H9 (cell line): ENCODE data around the gene ANKRD13C. TPM values are rescaled to one million over a fixed set of nuclear protein-coding genes. Genes with fewer than 3 reads are reported as not detected.

Experiments used
- DNase-seq: peaks from one replicate; pipeline ENCODE4 v3.0.0-alpha.2; 2017
- H2AFZ ChIP-seq: one replicate; pipeline ENCODE4 v1.6.1; 2013; ENCODE audit warnings: mild to moderate bottlenecking, low read length, control low read depth, moderate library complexity
- H2AK5ac ChIP-seq: 2 replicates; pipeline ENCODE4 v1.6.1; 2013; ENCODE audit warnings: low read length, control low read depth, mixed read lengths; ENCODE audit not compliant: insufficient read length
- H2BK120ac ChIP-seq: one replicate; pipeline ENCODE4 v1.6.1; 2013; ENCODE audit warnings: low read depth, mild to moderate bottlenecking, low read length, control low read depth, inconsistent platforms; ENCODE audit not compliant: poor library complexity, severe bottlenecking
- H2BK12ac ChIP-seq: 2 replicates; pipeline ENCODE4 v1.6.1; 2013; ENCODE audit warnings: low read length, control low read depth, mixed read lengths, low read depth; ENCODE audit not compliant: insufficient read length
- H2BK15ac ChIP-seq: 2 replicates; pipeline ENCODE4 v1.6.1; 2013; ENCODE audit warnings: low read depth, low read length, control low read depth
- H2BK20ac ChIP-seq: one replicate; pipeline ENCODE4 v1.6.1; 2013; ENCODE audit warnings: low read depth, mild to moderate bottlenecking, low read length, control low read depth, inconsistent platforms; ENCODE audit not compliant: poor library complexity, severe bottlenecking
- H2BK5ac ChIP-seq: 2 replicates; pipeline ENCODE4 v1.6.1; 2013; ENCODE audit warnings: low read length, control low read depth, mixed read lengths; ENCODE audit not compliant: insufficient read length
- H3K14ac ChIP-seq: 2 replicates; pipeline ENCODE4 v1.6.1; 2013; ENCODE audit warnings: low read length, control low read depth; ENCODE audit not compliant: insufficient read depth
- H3K18ac ChIP-seq: 2 replicates; pipeline ENCODE4 v1.6.1; 2013; ENCODE audit warnings: low read depth, mild to moderate bottlenecking, mixed read lengths, low read length, control low read depth; ENCODE audit not compliant: insufficient read length
- H3K23ac ChIP-seq: 2 replicates; pipeline ENCODE4 v1.6.1; 2013; ENCODE audit warnings: low read length, control low read depth, mixed read lengths, low read depth; ENCODE audit not compliant: insufficient read length
- H3K23me2 ChIP-seq: 2 replicates; pipeline ENCODE4 v1.6.1; 2013; ENCODE audit warnings: low read depth, mild to moderate bottlenecking, mixed read lengths, low read length, control low read depth; ENCODE audit not compliant: insufficient read length, poor library complexity, severe bottlenecking
- H3K27ac ChIP-seq: 2 replicates; pipeline ENCODE4 v1.5.1; 2013; ENCODE audit warnings: low read length, control low read depth, mixed read lengths, low read depth; ENCODE audit not compliant: insufficient read length
- H3K27me3 ChIP-seq: 2 replicates; pipeline ENCODE4 v1.6.1; 2013; ENCODE audit warnings: low read length, control low read depth, inconsistent platforms; ENCODE audit not compliant: insufficient read depth
- H3K4ac ChIP-seq: 2 replicates; pipeline ENCODE4 v1.6.1; 2013; ENCODE audit warnings: low read depth, mild to moderate bottlenecking, control low read depth, inconsistent platforms, low read length, moderate library complexity
- H3K4me1 ChIP-seq: 2 replicates; pipeline ENCODE4 v1.6.1; 2013; ENCODE audit warnings: low read length, control low read depth, inconsistent platforms; ENCODE audit not compliant: insufficient read depth
- H3K4me2 ChIP-seq: 2 replicates; pipeline ENCODE4 v1.6.1; 2013; ENCODE audit warnings: low read length, control low read depth, mixed read lengths; ENCODE audit not compliant: insufficient read length, insufficient read depth
- H3K56ac ChIP-seq: 2 replicates; pipeline ENCODE4 v1.6.1; 2013; ENCODE audit warnings: low read depth, mild to moderate bottlenecking, mixed read lengths, low read length, control low read depth; ENCODE audit not compliant: insufficient read length
- H3K79me1 ChIP-seq: 2 replicates; pipeline ENCODE4 v1.6.1; 2013; ENCODE audit warnings: low read depth, mild to moderate bottlenecking, moderate library complexity, low read length, control low read depth, inconsistent platforms; ENCODE audit not compliant: insufficient read depth, poor library complexity, severe bottlenecking
- H3K79me2 ChIP-seq: 2 replicates; pipeline ENCODE4 v1.6.1; 2013; ENCODE audit warnings: low read length, control low read depth, inconsistent platforms; ENCODE audit not compliant: insufficient read depth
- H3K9ac ChIP-seq: 2 replicates; pipeline ENCODE4 v1.6.1; 2013; ENCODE audit warnings: low read length, control low read depth, mixed read lengths; ENCODE audit not compliant: insufficient read length; ENCODE audit errors: extremely low read depth
- H3K9me3 ChIP-seq: one replicate; pipeline ENCODE4 v1.6.1; 2013; ENCODE audit warnings: low read depth, low read length, inconsistent platforms; ENCODE audit not compliant: control insufficient read depth
- H3T11ph ChIP-seq: one replicate; pipeline ENCODE4 v1.6.1; 2013; ENCODE audit warnings: mild to moderate bottlenecking, low read length, control low read depth, inconsistent platforms
- H4K20me1 ChIP-seq: one replicate; pipeline ENCODE4 v1.6.1; 2013; ENCODE audit not compliant: control insufficient read depth, insufficient read length, insufficient read depth
- H4K5ac ChIP-seq: 2 replicates; pipeline ENCODE4 v1.6.1; 2013; ENCODE audit warnings: low read depth, mild to moderate bottlenecking, mixed read lengths, low read length, control low read depth; ENCODE audit not compliant: insufficient read length
- H4K8ac ChIP-seq: replicated peaks from 2 replicates; pipeline ENCODE4 v1.6.1; 2013; ENCODE audit warnings: low read length, control low read depth, mixed read lengths, low read depth; ENCODE audit not compliant: insufficient read length
- H4K91ac ChIP-seq: 2 replicates; pipeline ENCODE4 v1.6.1; 2013; ENCODE audit warnings: low read depth, mild to moderate bottlenecking, moderate library complexity, mixed read lengths, low read length, control low read depth; ENCODE audit not compliant: insufficient read length
- H3K27ac Mint-ChIP-seq, 3 experiments: 2 replicates in 2 of 3; 3 replicates in 1 of 3; pipeline ENCODE4 v1.8.0; 2020 to 2021; ENCODE audit warnings: mixed read lengths in 3 of 3, mild to moderate bottlenecking in 1 of 3, moderate library complexity in 1 of 3
- H3K27me3 Mint-ChIP-seq: 2 replicates; pipeline ENCODE4 v1.8.0; 2021; ENCODE audit warnings: low read depth, mild to moderate bottlenecking, moderate library complexity, mixed read lengths
- H3K36me3 Mint-ChIP-seq, 3 experiments: 2 replicates in 2 of 3; 3 replicates in 1 of 3; pipeline ENCODE4 v1.8.0; 2020 to 2021; ENCODE audit warnings: low read depth in 3 of 3, mixed read lengths in 3 of 3; ENCODE audit not compliant: insufficient read depth in 1 of 3
- H3K4me1 Mint-ChIP-seq, 2 experiments: 2 replicates each; pipeline ENCODE4 v1.8.0; 2020; ENCODE audit warnings: mixed read lengths in 2 of 2
- H3K4me3 Mint-ChIP-seq, 2 experiments: 2 replicates in 1 of 2; 3 replicates in 1 of 2; pipeline ENCODE4 v1.8.0; 2020 to 2021; ENCODE audit warnings: mild to moderate bottlenecking in 2 of 2, mixed read lengths in 2 of 2, moderate library complexity in 1 of 2
- H3K9me3 Mint-ChIP-seq, 2 experiments: 2 replicates in 1 of 2; 3 replicates in 1 of 2; pipeline ENCODE4 v1.8.0; 2020; ENCODE audit warnings: mild to moderate bottlenecking in 2 of 2, mixed read lengths in 2 of 2, moderate library complexity in 1 of 2
- WGBS: extraction: QIAGEN DNeasy Blood & Tissue Kit; methylation state at CpG from one replicate; pipeline ENCODE4 v1.1.7; 2013; ENCODE audit warnings: missing lambda C conversion rate, low lambda C conversion rate, mixed read lengths; ENCODE audit not compliant: insufficient read length; ENCODE audit errors: extremely low coverage; 5-methylcytosine and 5-hydroxymethylcytosine counted together
- total RNA-seq: library from RNA; stranded (reverse); gene quantifications from 2 replicates; pipeline ENCODE4 v1.2.1, GENCODE V29; 2021
- TF ChIP-seq, protein P1 (sequence below): fragments of 200-600 bp; sonication (generic); conservative IDR thresholded peaks from 3 replicates; pipeline ENCODE4 v1.8.0; 2021; ENCODE audit warnings: antibody characterized with exemption, mild to moderate bottlenecking

Gene ANKRD13C
- total RNA-seq, 1 experiment from 2014 or later = 19.7 TPM

DNA sequence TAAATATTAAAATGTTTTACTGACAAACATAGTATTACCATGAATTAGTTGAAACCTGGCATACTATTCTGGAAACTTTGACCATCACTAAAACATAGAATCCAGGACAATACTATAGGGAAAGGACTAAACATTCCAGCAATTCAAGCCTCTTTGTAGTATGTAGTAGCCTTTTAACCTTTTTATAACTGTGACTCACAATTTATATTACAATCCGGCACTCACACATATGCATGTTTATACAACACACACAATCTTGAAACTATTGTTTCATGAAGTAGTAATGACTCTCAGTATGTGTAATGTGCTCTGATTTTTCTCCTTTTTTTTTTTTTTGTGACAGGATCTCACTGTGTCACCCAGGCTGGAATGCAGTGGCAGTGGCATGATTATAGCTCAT lies 64.3 kb downstream of the ANKRD13C start:
- no peak overlapping the region for H2BK15ac ChIP-seq

More for the DNA sequence above, 64.3 kb downstream of the ANKRD13C start:
- no peak overlapping the region for H2AK5ac ChIP-seq
- no peaks in the 10 kb centered on the region for H3K9me3 ChIP-seq
- no peak overlapping the region for H2BK20ac ChIP-seq
- no peak overlapping the region for H3K18ac ChIP-seq
- TF ChIP-seq, protein P1, sequence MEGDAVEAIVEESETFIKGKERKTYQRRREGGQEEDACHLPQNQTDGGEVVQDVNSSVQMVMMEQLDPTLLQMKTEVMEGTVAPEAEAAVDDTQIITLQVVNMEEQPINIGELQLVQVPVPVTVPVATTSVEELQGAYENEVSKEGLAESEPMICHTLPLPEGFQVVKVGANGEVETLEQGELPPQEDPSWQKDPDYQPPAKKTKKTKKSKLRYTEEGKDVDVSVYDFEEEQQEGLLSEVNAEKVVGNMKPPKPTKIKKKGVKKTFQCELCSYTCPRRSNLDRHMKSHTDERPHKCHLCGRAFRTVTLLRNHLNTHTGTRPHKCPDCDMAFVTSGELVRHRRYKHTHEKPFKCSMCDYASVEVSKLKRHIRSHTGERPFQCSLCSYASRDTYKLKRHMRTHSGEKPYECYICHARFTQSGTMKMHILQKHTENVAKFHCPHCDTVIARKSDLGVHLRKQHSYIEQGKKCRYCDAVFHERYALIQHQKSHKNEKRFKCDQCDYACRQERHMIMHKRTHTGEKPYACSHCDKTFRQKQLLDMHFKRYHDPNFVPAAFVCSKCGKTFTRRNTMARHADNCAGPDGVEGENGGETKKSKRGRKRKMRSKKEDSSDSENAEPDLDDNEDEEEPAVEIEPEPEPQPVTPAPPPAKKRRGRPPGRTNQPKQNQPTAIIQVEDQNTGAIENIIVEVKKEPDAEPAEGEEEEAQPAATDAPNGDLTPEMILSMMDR = no peak
- no peaks in the 10 kb centered on the region for H3K4me1 Mint-ChIP-seq
- H3K14ac ChIP-seq = no peak overlapping the region
- no peaks in the 10 kb centered on the region for H3K9me3 Mint-ChIP-seq
- H3K56ac ChIP-seq = no peak overlapping the region
- H3T11ph ChIP-seq = no peak overlapping the region
- no peak overlapping the region for H3K9ac ChIP-seq
- H4K20me1 ChIP-seq = no peaks in the 10 kb centered on the region
- no peak overlapping the region for H3K27ac Mint-ChIP-seq
- no peaks in the 10 kb centered on the region for H3K23me2 ChIP-seq
- no CpG with 5 or more reads among the region's 1 CpG for WGBS
- H3K4me2 ChIP-seq = no peak overlapping the region
- H4K91ac ChIP-seq = no peak overlapping the region
- H3K27ac ChIP-seq = no peak overlapping the region
- H3K4ac ChIP-seq = no peak overlapping the region
- H3K27me3 ChIP-seq = no peaks in the 10 kb centered on the region
- no peaks in the 10 kb centered on the region for H3K4me1 ChIP-seq
- no peak overlapping the region for H2BK120ac ChIP-seq
- no peak overlapping the region for H4K5ac ChIP-seq
- H2BK5ac ChIP-seq = no peak overlapping the region
- no peak for DNase-seq
- no peak overlapping the region for H2BK12ac ChIP-seq
- H3K79me1 ChIP-seq = no peaks in the 10 kb centered on the region
- H4K8ac ChIP-seq = no peak overlapping the region
- peaks cover 10 to 45% (median 27%) of the 10 kb centered on the region in 3 experiments; a peak in 6 of 7 replicates for H3K36me3 Mint-ChIP-seq
- no peak overlapping the region for H3K23ac ChIP-seq
- H3K79me2 ChIP-seq = no peaks in the 10 kb centered on the region
- no peak overlapping the region for H3K4me3 Mint-ChIP-seq
- H3K27me3 Mint-ChIP-seq = no peaks in the 10 kb centered on the region
- no peak overlapping the region for H2AFZ ChIP-seq
